Loucy (cell line): ENCODE data around the gene SMG9.

Experiments used
- EZH2phosphoT487 ChIP-seq: fragments of 200-600 bp; IDR thresholded peaks from 2 replicates; pipeline ENCODE4 v1.6.1; 2018; ENCODE audit warnings: antibody characterized with exemption, mild to moderate bottlenecking, moderate library complexity, borderline replicate concordance
- TF ChIP-seq, protein P1 (sequence below): fragments of 200-600 bp; sonication (generic); conservative IDR thresholded peaks from 2 replicates; pipeline ENCODE4 v1.5.1; 2014; ENCODE audit warnings: mild to moderate bottlenecking, antibody characterized with exemption, low read length

- TF ChIP-seq, protein P1, sequence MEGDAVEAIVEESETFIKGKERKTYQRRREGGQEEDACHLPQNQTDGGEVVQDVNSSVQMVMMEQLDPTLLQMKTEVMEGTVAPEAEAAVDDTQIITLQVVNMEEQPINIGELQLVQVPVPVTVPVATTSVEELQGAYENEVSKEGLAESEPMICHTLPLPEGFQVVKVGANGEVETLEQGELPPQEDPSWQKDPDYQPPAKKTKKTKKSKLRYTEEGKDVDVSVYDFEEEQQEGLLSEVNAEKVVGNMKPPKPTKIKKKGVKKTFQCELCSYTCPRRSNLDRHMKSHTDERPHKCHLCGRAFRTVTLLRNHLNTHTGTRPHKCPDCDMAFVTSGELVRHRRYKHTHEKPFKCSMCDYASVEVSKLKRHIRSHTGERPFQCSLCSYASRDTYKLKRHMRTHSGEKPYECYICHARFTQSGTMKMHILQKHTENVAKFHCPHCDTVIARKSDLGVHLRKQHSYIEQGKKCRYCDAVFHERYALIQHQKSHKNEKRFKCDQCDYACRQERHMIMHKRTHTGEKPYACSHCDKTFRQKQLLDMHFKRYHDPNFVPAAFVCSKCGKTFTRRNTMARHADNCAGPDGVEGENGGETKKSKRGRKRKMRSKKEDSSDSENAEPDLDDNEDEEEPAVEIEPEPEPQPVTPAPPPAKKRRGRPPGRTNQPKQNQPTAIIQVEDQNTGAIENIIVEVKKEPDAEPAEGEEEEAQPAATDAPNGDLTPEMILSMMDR = no peak
- TF ChIP-seq EZH2phosphoT487 = no peak
Measured at GRCh38 chr19:43735957-43736356, 18.8 kb downstream of the SMG9 start.
